MM.1S (cell line): ENCODE results near the gene DCP1B.

Experiments used
- DNase-seq: peaks from one replicate; pipeline ENCODE4 v3.0.0-alpha.2; 2015
- H2AFZ ChIP-seq: fragments of 300-600 bp; sonication (generic); 2 replicates; pipeline ENCODE4 v1.6.0; 2016; ENCODE audit warnings: antibody characterized with exemption, low read length
- H3F3A ChIP-seq: fragments of 300-600 bp; sonication (generic); 2 replicates; pipeline ENCODE4 v1.6.1; 2016; ENCODE audit warnings: mild to moderate bottlenecking, antibody characterized with exemption, low read length, moderate library complexity, mixed read lengths; ENCODE audit not compliant: insufficient read depth
- H3K27ac ChIP-seq: fragments of 300-600 bp; sonication (generic); 2 replicates; pipeline ENCODE4 v1.5.1; 2016; ENCODE audit warnings: mild to moderate bottlenecking, low read length
- H3K27me3 ChIP-seq: fragments of 300-600 bp; sonication (generic); replicated peaks from 2 replicates; pipeline ENCODE4 v1.6.0; 2016; ENCODE audit warnings: low read length; ENCODE audit not compliant: insufficient read depth
- H3K36me3 ChIP-seq: fragments of 300-600 bp; sonication (generic); replicated peaks from 2 replicates; pipeline ENCODE4 v1.6.1; 2016; ENCODE audit warnings: mild to moderate bottlenecking, low read length, mixed read lengths; ENCODE audit not compliant: insufficient read depth
- H3K4me1 ChIP-seq: fragments of 300-600 bp; sonication (generic); 2 replicates; pipeline ENCODE4 v1.6.1; 2016; ENCODE audit warnings: low read length, mixed read lengths
- H3K4me2 ChIP-seq: fragments of 300-600 bp; sonication (generic); 2 replicates; pipeline ENCODE4 v1.6.0; 2016; ENCODE audit warnings: low read depth, low read length
- H3K4me3 ChIP-seq: fragments of 300-600 bp; sonication (generic); 2 replicates; pipeline ENCODE4 v1.5.1; 2016; ENCODE audit warnings: low read length, mixed read lengths
- H3K79me2 ChIP-seq: fragments of 300-600 bp; sonication (generic); 2 replicates; pipeline ENCODE4 v1.6.1; 2016; ENCODE audit warnings: mixed run types, low read length, mixed read lengths
- H3K9ac ChIP-seq: fragments of 300-600 bp; sonication (generic); 2 replicates; pipeline ENCODE4 v1.6.1; 2016; ENCODE audit warnings: low read length, mixed read lengths
- H3K9me2 ChIP-seq: fragments of 300-600 bp; sonication (generic); replicated peaks from 2 replicates; pipeline ENCODE4 v1.6.1; 2016; ENCODE audit warnings: mild to moderate bottlenecking, low read length, mixed read lengths; ENCODE audit not compliant: insufficient read depth
- H3K9me3 ChIP-seq: fragments of 300-600 bp; sonication (generic); replicated peaks from 2 replicates; pipeline ENCODE4 v1.6.1; 2016; ENCODE audit warnings: mild to moderate bottlenecking, low read length, mixed read lengths; ENCODE audit not compliant: insufficient read depth
- H4K20me1 ChIP-seq: fragments of 300-600 bp; sonication (generic); 2 replicates; pipeline ENCODE4 v1.6.1; 2016; ENCODE audit warnings: mild to moderate bottlenecking, low read length, moderate library complexity, mixed read lengths; ENCODE audit not compliant: insufficient read depth
- CTCF ChIP-seq: fragments of 300-600 bp; sonication (generic); IDR thresholded peaks from 2 replicates; pipeline ENCODE4 v1.5.1; 2016; ENCODE audit warnings: antibody characterized with exemption, low read length, mixed read lengths
- EZH2 ChIP-seq: fragments of 300-600 bp; sonication (generic); optimal IDR thresholded peaks from 2 replicates; pipeline ENCODE3; 2017; ENCODE audit warnings: low read depth, mild to moderate bottlenecking, antibody characterized with exemption, low read length, mixed read lengths
- EZH2phosphoT487 ChIP-seq: fragments of 300-600 bp; sonication (generic); IDR thresholded peaks from 2 replicates; pipeline ENCODE4 v1.6.1; 2018; ENCODE audit warnings: antibody characterized with exemption, low read length

The DCP1B gene

DNA sequence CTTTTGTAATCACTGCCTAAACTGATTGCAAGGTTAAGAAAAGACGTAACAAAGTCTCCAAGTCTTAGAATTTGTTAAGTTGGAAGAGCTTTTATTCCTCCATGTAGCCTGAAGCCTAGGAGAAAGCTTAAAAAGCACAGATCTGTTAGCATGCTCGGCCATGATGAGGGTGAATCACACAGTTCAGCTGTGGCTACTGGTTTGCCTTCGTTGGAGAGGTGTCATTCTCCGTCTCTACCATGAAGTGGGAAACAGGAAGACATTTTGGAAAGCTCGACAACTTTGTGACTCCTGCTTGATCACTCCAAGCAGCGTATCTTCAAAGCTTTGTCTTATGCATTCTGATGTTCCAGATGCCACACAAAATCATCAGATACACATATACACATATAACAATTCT lies 27.1 kb downstream of the DCP1B start:
- no peak overlapping the region for H3K4me3 ChIP-seq
- no peaks in the 10 kb centered on the region for H3K9me3 ChIP-seq
- no peaks in the 10 kb centered on the region for H3K4me1 ChIP-seq
- DNase-seq, result no peak
- H2AFZ ChIP-seq, result no peak overlapping the region
- no peak overlapping the region for H3K9ac ChIP-seq
- H3K27me3 ChIP-seq, result no peaks in the 10 kb centered on the region
- H3F3A ChIP-seq, result no peaks in the 10 kb centered on the region
- no peak overlapping the region for H3K4me2 ChIP-seq
- no peaks in the 10 kb centered on the region for H3K9me2 ChIP-seq
- no peak overlapping the region for H3K27ac ChIP-seq
- H4K20me1 ChIP-seq, result no peaks in the 10 kb centered on the region
- TF ChIP-seq EZH2phosphoT487 (no peak), CTCF (no peak), EZH2 (no peak)
- no peaks in the 10 kb centered on the region for H3K79me2 ChIP-seq
- no peaks in the 10 kb centered on the region for H3K36me3 ChIP-seq

GRCh38 chr12:1974812-1975211 lies 29.4 kb downstream of the DCP1B start:
- no peak overlapping the region for H3K4me3 ChIP-seq
- H3K4me2 ChIP-seq, result no peak overlapping the region
- H3F3A ChIP-seq, result no peaks in the 10 kb centered on the region
- H3K4me1 ChIP-seq, result no peaks in the 10 kb centered on the region
- H3K27me3 ChIP-seq, result no peaks in the 10 kb centered on the region
- no peaks in the 10 kb centered on the region for H3K79me2 ChIP-seq
- no peak overlapping the region for H3K27ac ChIP-seq
- DNase-seq, result no peak
- H3K36me3 ChIP-seq, result no peaks in the 10 kb centered on the region
- H3K9ac ChIP-seq, result no peak overlapping the region
- H2AFZ ChIP-seq, result no peak overlapping the region
- TF ChIP-seq EZH2phosphoT487 (no peak), CTCF (no peak), EZH2 (no peak)
- H3K9me3 ChIP-seq, result no peaks in the 10 kb centered on the region
- no peaks in the 10 kb centered on the region for H3K9me2 ChIP-seq
- no peaks in the 10 kb centered on the region for H4K20me1 ChIP-seq

GRCh38 chr12:1972856-1973317 lies 31.4 kb downstream of the DCP1B start:
- no peak overlapping the region for H2AFZ ChIP-seq
- H3K27me3 ChIP-seq, result no peaks in the 10 kb centered on the region
- TF ChIP-seq EZH2phosphoT487 (no peak), CTCF (no peak), EZH2 (no peak)
- no peaks in the 10 kb centered on the region for H3K36me3 ChIP-seq
- DNase-seq, result no peak
- H3K4me2 ChIP-seq, result no peak overlapping the region
- H3K9me2 ChIP-seq, result no peaks in the 10 kb centered on the region
- H3K9me3 ChIP-seq, result no peaks in the 10 kb centered on the region
- no peaks in the 10 kb centered on the region for H3K4me1 ChIP-seq
- no peaks in the 10 kb centered on the region for H3K79me2 ChIP-seq
- H3K9ac ChIP-seq, result no peak overlapping the region
- H4K20me1 ChIP-seq, result no peaks in the 10 kb centered on the region
- H3F3A ChIP-seq, result no peaks in the 10 kb centered on the region
- H3K27ac ChIP-seq, result no peak overlapping the region
- no peak overlapping the region for H3K4me3 ChIP-seq
